PFSK-1 (cell line): Measurements from ENCODE around the gene CUBN.

ENCODE experiments used
- FOXP2 ChIP-seq: optimal IDR thresholded peaks from 2 replicates; pipeline ENCODE3; 2011; ENCODE audit warnings: borderline replicate concordance, control low read depth, inconsistent platforms; ENCODE audit not compliant: insufficient read depth; ENCODE audit errors: extremely low read length, extremely low read depth
- POLR2AphosphoS5 ChIP-seq: IDR thresholded peaks from 2 replicates; pipeline ENCODE4 v1.6.1; 2012; ENCODE audit warnings: low read depth, mild to moderate bottlenecking, control low read depth, low read length, moderate library complexity
- SIN3A ChIP-seq: IDR thresholded peaks from 2 replicates; pipeline ENCODE4 v1.6.1; 2012; ENCODE audit warnings: mild to moderate bottlenecking, low read length, moderate library complexity, borderline replicate concordance; ENCODE audit not compliant: insufficient read depth
- TAF1 ChIP-seq: IDR thresholded peaks from 2 replicates; pipeline ENCODE4 v1.6.1; 2012; ENCODE audit warnings: low read length, control low read depth, borderline replicate concordance; ENCODE audit not compliant: insufficient read depth
- TF ChIP-seq, protein P1 (sequence below), 2 experiments: IDR thresholded peaks; 2 replicates each; pipeline versions ENCODE4 v1.6.1 to v1.8.0; 2011 to 2012; ENCODE audit warnings: low read depth in 2 of 2, low read length in 2 of 2, control low read depth in 1 of 2, inconsistent platforms in 1 of 2, mild to moderate bottlenecking in 1 of 2, moderate library complexity in 1 of 2; ENCODE audit not compliant: insufficient read depth in 1 of 2

Gene CUBN

DNA sequence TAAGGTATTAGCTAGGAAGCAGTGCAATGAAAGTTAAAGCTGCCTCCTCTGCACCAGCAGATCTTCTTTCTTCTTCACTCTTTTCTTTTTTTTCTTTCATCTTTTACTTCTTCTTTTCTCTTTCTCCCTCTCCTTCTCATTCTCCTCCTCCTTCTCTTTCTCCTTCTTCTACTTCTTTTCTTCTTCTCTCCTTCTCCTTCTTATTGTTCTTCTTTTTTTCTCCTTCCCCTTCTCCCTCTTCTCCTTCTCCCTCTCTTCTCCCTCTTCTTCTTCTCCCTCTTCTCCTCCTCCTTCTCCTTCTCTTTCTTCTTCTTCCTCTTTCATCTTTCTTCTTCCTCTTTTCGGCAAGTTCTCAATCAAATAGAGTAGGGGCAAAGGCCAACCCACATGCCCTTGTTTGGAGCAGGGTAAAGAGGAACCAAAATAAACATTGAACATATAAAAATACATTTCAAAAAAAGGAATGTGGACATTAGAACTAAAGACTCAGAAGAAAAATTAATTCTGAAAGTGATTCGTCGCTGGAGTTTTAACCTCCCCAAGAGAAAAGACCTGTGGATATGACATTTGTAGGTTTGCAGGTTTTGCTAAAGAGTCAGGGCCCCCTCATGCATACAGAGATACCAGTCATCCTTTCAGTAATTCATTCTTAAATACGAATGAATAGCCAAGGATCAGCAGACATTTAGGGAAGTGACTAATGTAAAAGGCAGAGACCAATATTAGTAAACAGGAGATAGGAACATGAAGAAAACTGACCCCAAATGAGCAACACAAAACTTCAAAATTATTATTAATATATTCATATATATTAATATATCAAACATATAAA lies 219.4 kb downstream of the CUBN start:
- TF ChIP-seq FOXP2: no peak
- TF ChIP-seq POLR2AphosphoS5: no peak

DNA sequence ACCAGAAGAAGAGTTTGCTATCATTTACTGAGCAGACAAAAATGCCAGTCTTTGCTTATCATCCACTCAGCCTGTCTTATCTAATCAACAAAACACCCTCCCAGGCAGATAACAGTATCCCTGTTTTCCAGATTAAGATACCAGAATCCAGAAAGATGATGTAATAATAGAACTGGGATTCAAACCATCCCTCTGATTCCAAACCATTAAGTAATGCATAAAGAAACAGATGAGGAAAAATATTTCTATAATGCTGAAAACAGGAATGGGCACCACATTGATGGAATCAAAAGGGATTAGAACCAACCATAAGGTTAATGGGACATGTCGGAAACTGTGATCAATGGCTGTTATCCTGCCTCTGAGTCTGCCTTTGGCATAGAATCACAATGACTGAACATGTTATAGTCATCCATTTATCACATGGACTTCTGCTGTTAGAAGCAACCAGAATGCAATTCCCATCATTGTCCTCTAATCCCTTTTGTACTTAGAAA lies 220.3 kb downstream of the CUBN start:
- no peak for TF ChIP-seq SIN3A
- TF ChIP-seq, protein P1, sequence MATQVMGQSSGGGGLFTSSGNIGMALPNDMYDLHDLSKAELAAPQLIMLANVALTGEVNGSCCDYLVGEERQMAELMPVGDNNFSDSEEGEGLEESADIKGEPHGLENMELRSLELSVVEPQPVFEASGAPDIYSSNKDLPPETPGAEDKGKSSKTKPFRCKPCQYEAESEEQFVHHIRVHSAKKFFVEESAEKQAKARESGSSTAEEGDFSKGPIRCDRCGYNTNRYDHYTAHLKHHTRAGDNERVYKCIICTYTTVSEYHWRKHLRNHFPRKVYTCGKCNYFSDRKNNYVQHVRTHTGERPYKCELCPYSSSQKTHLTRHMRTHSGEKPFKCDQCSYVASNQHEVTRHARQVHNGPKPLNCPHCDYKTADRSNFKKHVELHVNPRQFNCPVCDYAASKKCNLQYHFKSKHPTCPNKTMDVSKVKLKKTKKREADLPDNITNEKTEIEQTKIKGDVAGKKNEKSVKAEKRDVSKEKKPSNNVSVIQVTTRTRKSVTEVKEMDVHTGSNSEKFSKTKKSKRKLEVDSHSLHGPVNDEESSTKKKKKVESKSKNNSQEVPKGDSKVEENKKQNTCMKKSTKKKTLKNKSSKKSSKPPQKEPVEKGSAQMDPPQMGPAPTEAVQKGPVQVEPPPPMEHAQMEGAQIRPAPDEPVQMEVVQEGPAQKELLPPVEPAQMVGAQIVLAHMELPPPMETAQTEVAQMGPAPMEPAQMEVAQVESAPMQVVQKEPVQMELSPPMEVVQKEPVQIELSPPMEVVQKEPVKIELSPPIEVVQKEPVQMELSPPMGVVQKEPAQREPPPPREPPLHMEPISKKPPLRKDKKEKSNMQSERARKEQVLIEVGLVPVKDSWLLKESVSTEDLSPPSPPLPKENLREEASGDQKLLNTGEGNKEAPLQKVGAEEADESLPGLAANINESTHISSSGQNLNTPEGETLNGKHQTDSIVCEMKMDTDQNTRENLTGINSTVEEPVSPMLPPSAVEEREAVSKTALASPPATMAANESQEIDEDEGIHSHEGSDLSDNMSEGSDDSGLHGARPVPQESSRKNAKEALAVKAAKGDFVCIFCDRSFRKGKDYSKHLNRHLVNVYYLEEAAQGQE (IDR thresholded peaks at IDR 0.05; ENCODE audit: insufficient read depth in 1 of 2, low read depth in 2 of 2, low read length in 2 of 2): no peak

DNA sequence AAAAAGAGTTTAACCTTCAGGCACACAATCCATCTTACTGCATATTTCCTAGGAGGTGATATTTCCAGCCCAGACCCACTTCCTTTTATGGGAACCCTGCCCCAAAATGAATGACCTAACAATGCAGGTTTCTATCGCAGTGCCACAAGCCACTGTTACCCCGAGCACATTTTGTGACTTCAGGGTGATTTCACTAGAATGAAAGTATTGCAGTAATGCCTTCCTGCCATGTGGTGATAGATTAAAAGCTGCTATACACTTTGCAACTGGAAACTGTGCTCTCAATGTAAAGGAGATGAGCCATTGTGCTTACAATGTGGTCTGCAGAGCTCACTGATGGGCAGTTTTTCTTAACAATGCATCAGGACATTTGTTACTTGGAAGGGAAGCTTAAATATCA lies 221.9 kb downstream of the CUBN start:
- TF ChIP-seq POLR2AphosphoS5 (no peak), FOXP2 (no peak), TAF1 (no peak), SIN3A (no peak)
- TF ChIP-seq, protein P1 (IDR thresholded peaks at IDR 0.05; ENCODE audit: insufficient read depth in 1 of 2, low read depth in 2 of 2, low read length in 2 of 2): no peak

DNA sequence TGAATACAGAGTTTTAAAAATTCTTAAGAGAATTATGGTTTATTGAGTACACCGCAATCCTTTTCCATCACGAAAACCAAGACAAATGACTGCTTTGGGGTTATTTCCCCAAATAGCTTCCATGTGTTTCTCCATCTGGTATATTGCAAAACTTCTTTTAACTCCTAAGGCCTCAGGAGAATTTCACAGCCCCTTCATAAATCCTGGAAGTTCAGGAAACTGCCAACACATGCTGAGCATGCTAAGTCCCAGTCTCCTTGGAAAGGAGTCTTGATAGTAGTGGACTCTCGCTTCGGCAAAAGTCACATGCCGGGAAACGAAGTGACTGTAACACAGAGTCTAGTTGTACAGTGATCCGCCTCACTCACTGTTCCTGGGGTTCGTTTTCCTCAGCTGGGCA lies 224.3 kb downstream of the CUBN start:
- TF ChIP-seq SIN3A (no peak), TAF1 (no peak), POLR2AphosphoS5 (no peak)

DNA sequence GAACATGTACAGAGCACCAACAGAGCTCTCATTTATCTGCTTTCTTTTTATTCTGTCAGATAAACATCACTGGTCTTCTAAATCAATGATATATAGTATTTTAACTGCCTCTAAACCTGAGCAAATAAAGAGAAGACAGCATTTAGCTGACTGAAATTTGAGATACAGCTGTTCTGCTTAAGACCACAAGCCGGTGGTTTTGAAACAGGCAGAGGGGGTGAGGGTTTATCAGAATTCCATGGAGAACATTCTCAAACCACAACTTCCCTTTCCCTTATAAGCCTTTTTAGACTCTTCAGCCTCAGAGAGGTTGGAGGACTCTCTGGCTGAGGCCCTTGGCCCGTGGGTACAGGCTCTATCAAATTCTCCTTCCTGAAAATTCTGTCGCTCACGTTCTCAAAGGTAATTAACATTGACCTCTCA lies 225.0 kb downstream of the CUBN start:
- TF ChIP-seq SIN3A: no peak
- TF ChIP-seq, protein P1 (IDR thresholded peaks at IDR 0.05; ENCODE audit: insufficient read depth in 1 of 2, low read depth in 2 of 2, low read length in 2 of 2): no peak

DNA sequence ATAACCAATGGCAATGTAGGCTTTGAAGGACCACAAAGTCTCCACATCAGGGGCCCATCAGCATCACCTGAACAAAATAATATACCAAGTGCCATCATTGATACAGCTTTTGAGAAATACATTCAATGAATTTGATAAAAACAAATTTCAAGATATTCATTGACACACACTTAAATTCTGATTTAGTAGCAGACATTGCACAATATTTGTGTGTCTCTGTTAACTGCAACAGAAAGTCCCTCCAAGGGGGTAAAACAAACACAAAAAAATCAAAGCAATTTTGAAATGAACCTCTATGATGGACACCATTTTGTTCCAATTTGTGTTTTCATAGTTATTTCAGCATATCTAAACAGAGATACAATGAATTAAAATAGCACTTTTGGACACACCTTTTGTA lies 225.6 kb downstream of the CUBN start:
- TF ChIP-seq FOXP2 (no peak), SIN3A (no peak), TAF1 (no peak)
- TF ChIP-seq, protein P1 (IDR thresholded peaks at IDR 0.05; ENCODE audit: insufficient read depth in 1 of 2, low read depth in 2 of 2, low read length in 2 of 2): no peak
